Prostate gland (tissue), 2 donors: ENCODE measurements around the gene SBF2.

Experiments
- POLR2A ChIP-seq: fragments of 450-650 bp; IDR thresholded peaks from one replicate; pipeline ENCODE4 v1.6.1; 2016; ENCODE audit warnings: antibody characterized with exemption, mild to moderate bottlenecking
- POLR2AphosphoS5 ChIP-seq: sonication (generic); formaldehyde crosslinking; IDR thresholded peaks from one replicate; pipeline ENCODE4 v1.6.1; 2017; ENCODE audit warnings: antibody characterized with exemption
- TF ChIP-seq, protein P1 (sequence below), 4 experiments: fragments of 200-600 bp in 2 of 4; fragments of 450-650 bp in 2 of 4; sonication (generic) in 2 of 4; IDR thresholded peaks; 1 replicate in 3 of 4; 2 replicates in 1 of 4; pipeline ENCODE4 v1.5.1; 2016 to 2019; ENCODE audit warnings: antibody characterized with exemption in 4 of 4, mild to moderate bottlenecking in 2 of 4, moderate library complexity in 2 of 4

DNA sequence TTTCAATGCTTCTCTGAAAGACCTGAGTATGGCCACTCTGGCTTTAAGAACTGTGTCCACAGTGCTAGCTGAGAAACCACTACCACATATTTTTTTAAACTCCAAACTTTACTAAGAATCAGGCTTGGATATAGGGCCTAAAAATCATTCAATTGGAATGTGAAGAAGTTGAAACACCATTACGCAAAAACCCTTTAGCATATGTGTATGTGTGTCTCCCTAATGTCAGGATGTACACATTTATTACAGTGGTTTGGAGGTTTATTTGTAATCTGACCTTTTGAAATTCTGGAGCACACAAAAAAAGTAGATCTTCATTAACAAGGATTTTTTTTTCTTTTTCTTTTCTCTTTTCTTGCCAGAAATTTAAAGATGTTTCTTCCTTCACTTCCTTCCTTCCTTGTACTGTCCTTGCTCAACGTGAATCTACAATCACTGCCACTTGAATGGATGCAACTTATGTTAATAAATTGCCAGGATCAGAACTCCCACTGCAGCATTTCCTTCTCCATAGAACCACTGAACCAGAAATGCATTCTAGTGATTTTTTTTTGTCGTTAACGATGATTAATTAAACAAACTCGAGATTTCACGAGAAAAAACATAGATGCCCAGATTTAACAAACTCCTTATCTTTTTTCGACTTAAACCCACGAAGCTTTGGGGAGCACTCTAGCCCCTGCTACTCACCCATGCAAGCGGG lies 7.8 kb upstream of the SBF2 start:
- no peak for TF ChIP-seq POLR2A
- no peak for TF ChIP-seq POLR2AphosphoS5
- TF ChIP-seq, protein P1, sequence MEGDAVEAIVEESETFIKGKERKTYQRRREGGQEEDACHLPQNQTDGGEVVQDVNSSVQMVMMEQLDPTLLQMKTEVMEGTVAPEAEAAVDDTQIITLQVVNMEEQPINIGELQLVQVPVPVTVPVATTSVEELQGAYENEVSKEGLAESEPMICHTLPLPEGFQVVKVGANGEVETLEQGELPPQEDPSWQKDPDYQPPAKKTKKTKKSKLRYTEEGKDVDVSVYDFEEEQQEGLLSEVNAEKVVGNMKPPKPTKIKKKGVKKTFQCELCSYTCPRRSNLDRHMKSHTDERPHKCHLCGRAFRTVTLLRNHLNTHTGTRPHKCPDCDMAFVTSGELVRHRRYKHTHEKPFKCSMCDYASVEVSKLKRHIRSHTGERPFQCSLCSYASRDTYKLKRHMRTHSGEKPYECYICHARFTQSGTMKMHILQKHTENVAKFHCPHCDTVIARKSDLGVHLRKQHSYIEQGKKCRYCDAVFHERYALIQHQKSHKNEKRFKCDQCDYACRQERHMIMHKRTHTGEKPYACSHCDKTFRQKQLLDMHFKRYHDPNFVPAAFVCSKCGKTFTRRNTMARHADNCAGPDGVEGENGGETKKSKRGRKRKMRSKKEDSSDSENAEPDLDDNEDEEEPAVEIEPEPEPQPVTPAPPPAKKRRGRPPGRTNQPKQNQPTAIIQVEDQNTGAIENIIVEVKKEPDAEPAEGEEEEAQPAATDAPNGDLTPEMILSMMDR (IDR thresholded peaks at IDR 0.05), result no peak
